MM.1S (cell line): ENCODE data around the gene RACGAP1.

Experiments used
- DNase-seq: peaks from one replicate; pipeline ENCODE4 v3.0.0-alpha.2; 2015
- H2AFZ ChIP-seq: fragments of 300-600 bp; sonication (generic); 2 replicates; pipeline ENCODE4 v1.6.0; 2016; ENCODE audit warnings: antibody characterized with exemption, low read length
- H3F3A ChIP-seq: fragments of 300-600 bp; sonication (generic); 2 replicates; pipeline ENCODE4 v1.6.1; 2016; ENCODE audit warnings: mild to moderate bottlenecking, antibody characterized with exemption, low read length, moderate library complexity, mixed read lengths; ENCODE audit not compliant: insufficient read depth
- H3K27ac ChIP-seq: fragments of 300-600 bp; sonication (generic); 2 replicates; pipeline ENCODE4 v1.5.1; 2016; ENCODE audit warnings: mild to moderate bottlenecking, low read length
- H3K27me3 ChIP-seq: fragments of 300-600 bp; sonication (generic); replicated peaks from 2 replicates; pipeline ENCODE4 v1.6.0; 2016; ENCODE audit warnings: low read length; ENCODE audit not compliant: insufficient read depth
- H3K36me3 ChIP-seq: fragments of 300-600 bp; sonication (generic); replicated peaks from 2 replicates; pipeline ENCODE4 v1.6.1; 2016; ENCODE audit warnings: mild to moderate bottlenecking, low read length, mixed read lengths; ENCODE audit not compliant: insufficient read depth
- H3K4me1 ChIP-seq: fragments of 300-600 bp; sonication (generic); 2 replicates; pipeline ENCODE4 v1.6.1; 2016; ENCODE audit warnings: low read length, mixed read lengths
- H3K4me2 ChIP-seq: fragments of 300-600 bp; sonication (generic); 2 replicates; pipeline ENCODE4 v1.6.0; 2016; ENCODE audit warnings: low read depth, low read length
- H3K4me3 ChIP-seq: fragments of 300-600 bp; sonication (generic); 2 replicates; pipeline ENCODE4 v1.5.1; 2016; ENCODE audit warnings: low read length, mixed read lengths
- H3K79me2 ChIP-seq: fragments of 300-600 bp; sonication (generic); 2 replicates; pipeline ENCODE4 v1.6.1; 2016; ENCODE audit warnings: mixed run types, low read length, mixed read lengths
- H3K9ac ChIP-seq: fragments of 300-600 bp; sonication (generic); 2 replicates; pipeline ENCODE4 v1.6.1; 2016; ENCODE audit warnings: low read length, mixed read lengths
- H3K9me2 ChIP-seq: fragments of 300-600 bp; sonication (generic); replicated peaks from 2 replicates; pipeline ENCODE4 v1.6.1; 2016; ENCODE audit warnings: mild to moderate bottlenecking, low read length, mixed read lengths; ENCODE audit not compliant: insufficient read depth
- H3K9me3 ChIP-seq: fragments of 300-600 bp; sonication (generic); replicated peaks from 2 replicates; pipeline ENCODE4 v1.6.1; 2016; ENCODE audit warnings: mild to moderate bottlenecking, low read length, mixed read lengths; ENCODE audit not compliant: insufficient read depth
- H4K20me1 ChIP-seq: fragments of 300-600 bp; sonication (generic); 2 replicates; pipeline ENCODE4 v1.6.1; 2016; ENCODE audit warnings: mild to moderate bottlenecking, low read length, moderate library complexity, mixed read lengths; ENCODE audit not compliant: insufficient read depth
- CTCF ChIP-seq: fragments of 300-600 bp; sonication (generic); IDR thresholded peaks from 2 replicates; pipeline ENCODE4 v1.5.1; 2016; ENCODE audit warnings: antibody characterized with exemption, low read length, mixed read lengths
- EZH2 ChIP-seq: fragments of 300-600 bp; sonication (generic); optimal IDR thresholded peaks from 2 replicates; pipeline ENCODE3; 2017; ENCODE audit warnings: low read depth, mild to moderate bottlenecking, antibody characterized with exemption, low read length, mixed read lengths
- EZH2phosphoT487 ChIP-seq: fragments of 300-600 bp; sonication (generic); IDR thresholded peaks from 2 replicates; pipeline ENCODE4 v1.6.1; 2018; ENCODE audit warnings: antibody characterized with exemption, low read length

Gene RACGAP1

GRCh38 chr12:50016501-50017475, 8.5 kb downstream of the RACGAP1 start:
- no peaks in the 10 kb centered on the region for H3K27me3 ChIP-seq
- peaks cover 4% of the 10 kb centered on the region; the same call in 1 of the 2 replicates for H4K20me1 ChIP-seq
- 0 out of 2 replicates have a peak, but pooled peaks cover 9% of the 10 kb centered on the region for H3K36me3 ChIP-seq
- TF ChIP-seq EZH2 (no peak), EZH2phosphoT487 (no peak), CTCF (no peak)
- H3K4me2 ChIP-seq: no peak overlapping the region
- H3K9me2 ChIP-seq: no peaks in the 10 kb centered on the region
- H3K9me3 ChIP-seq: no peaks in the 10 kb centered on the region
- H3K4me1 ChIP-seq: no peaks in the 10 kb centered on the region
- H3K79me2 ChIP-seq: peaks cover 87% of the 10 kb centered on the region
- H3K27ac ChIP-seq: no peak overlapping the region
- DNase-seq: no peak
- H2AFZ ChIP-seq: no peak overlapping the region
- no peaks in the 10 kb centered on the region for H3F3A ChIP-seq
- H3K9ac ChIP-seq: no peak overlapping the region
- H3K4me3 ChIP-seq: no peak overlapping the region

GRCh38 chr12:50014342-50014741, 11.0 kb downstream of the RACGAP1 start:
- no peak overlapping the region for H3K4me3 ChIP-seq
- H3K9ac ChIP-seq: no peak overlapping the region
- H3F3A ChIP-seq: no peaks in the 10 kb centered on the region
- no peaks in the 10 kb centered on the region for H3K9me3 ChIP-seq
- 0 out of 2 replicates have a peak, but pooled peaks cover 10% of the 10 kb centered on the region for H3K36me3 ChIP-seq
- no peaks in the 10 kb centered on the region for H3K27me3 ChIP-seq
- no peak overlapping the region for H3K27ac ChIP-seq
- H3K4me2 ChIP-seq: no peak overlapping the region
- peaks cover 83% of the 10 kb centered on the region for H3K79me2 ChIP-seq
- DNase-seq: no peak
- no peaks in the 10 kb centered on the region for H3K4me1 ChIP-seq
- H4K20me1 ChIP-seq: peaks cover 4% of the 10 kb centered on the region; the same call in 1 of the 2 replicates
- no peak for TF ChIP-seq EZH2phosphoT487
- TF ChIP-seq CTCF: no peak
- TF ChIP-seq EZH2: no peak
- no peaks in the 10 kb centered on the region for H3K9me2 ChIP-seq
- no peak overlapping the region for H2AFZ ChIP-seq

- peaks cover 4% of the 10 kb centered on the region; the same call in 1 of the 2 replicates for H4K20me1 ChIP-seq
- peaks cover 81% of the 10 kb centered on the region for H3K79me2 ChIP-seq
Measured at GRCh38 chr12:50013361-50014147, 11.7 kb downstream of the RACGAP1 start.

More at GRCh38 chr12:50013361-50014147, 11.7 kb downstream of the RACGAP1 start:
- TF ChIP-seq EZH2phosphoT487: no peak
- no peak for TF ChIP-seq CTCF
- TF ChIP-seq EZH2: no peak
- Histone ChIP-seq H3F3A (no peaks in the 10 kb centered on the region), H3K9me3 (no peaks in the 10 kb centered on the region), H3K4me1 (no peaks in the 10 kb centered on the region), H3K9ac (no peak overlapping the region), H3K36me3 (0 out of 2 replicates have a peak, but pooled peaks cover 10% of the 10 kb centered on the region), H3K27me3 (no peaks in the 10 kb centered on the region), H3K4me2 (no peak overlapping the region), H3K27ac (no peak overlapping the region), H3K4me3 (no peak overlapping the region), H2AFZ (no peak overlapping the region), H3K9me2 (no peaks in the 10 kb centered on the region)
- DNase-seq: no peak
